HG02759 (cell line): ENCODE measurements around the gene SS18L1.

Experiments
- ATAC-seq: cut with Tn5 transposase; IDR thresholded peaks from one replicate; pipeline ENCODE4 v1.9.1; 2021; ENCODE audit warnings: mild to moderate bottlenecking, moderate library complexity; ENCODE audit not compliant: unreplicated experiment

Gene SS18L1

DNA sequence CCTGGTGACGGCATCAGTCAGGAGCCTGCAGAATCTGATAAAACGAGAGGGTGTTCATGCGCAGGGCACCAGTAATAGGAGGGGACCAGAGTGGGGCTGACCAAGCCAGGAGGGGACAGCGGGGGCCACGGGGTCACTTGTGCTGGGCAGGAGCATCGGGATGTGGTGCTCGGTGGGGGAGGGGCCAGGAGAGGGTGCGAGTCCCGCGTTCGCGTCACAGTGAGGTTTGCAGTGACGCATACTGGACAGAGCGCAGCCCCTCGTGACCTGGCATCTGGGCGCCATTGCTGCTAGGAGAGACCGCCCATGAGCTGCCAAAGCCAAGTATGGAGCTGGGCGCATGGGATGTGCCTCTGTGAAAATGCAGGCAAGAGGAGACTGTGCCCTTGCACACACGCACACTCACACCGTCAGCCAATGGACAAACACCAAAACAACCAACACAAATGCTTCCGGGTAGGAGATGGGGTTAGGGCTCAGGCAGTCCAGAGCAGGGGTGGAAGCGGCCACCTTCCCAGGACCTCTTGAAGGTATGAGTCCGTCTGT lies 25.4 kb downstream of the SS18L1 start:
- ATAC-seq = no peak

DNA sequence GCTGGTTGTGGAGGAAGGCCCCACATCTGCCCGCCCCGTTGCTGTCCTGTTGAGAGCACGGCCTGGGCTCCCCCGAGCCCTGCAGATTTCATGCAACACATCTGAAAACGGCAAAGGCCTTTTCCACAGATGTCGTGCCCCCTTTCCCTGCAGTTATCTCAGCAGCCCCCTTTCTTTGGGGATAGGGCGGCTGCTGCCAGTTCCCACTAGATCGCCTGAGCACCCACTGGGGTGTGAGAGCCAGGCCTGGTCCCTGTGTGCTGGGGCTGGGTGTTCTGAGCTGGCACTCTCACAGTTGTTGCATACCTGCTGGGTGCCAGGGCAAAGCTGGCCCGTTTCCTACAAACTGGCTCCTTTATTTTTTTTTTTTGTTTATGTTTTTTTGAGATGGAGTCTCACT lies 27.0 kb downstream of the SS18L1 start:
- no peak for ATAC-seq

DNA sequence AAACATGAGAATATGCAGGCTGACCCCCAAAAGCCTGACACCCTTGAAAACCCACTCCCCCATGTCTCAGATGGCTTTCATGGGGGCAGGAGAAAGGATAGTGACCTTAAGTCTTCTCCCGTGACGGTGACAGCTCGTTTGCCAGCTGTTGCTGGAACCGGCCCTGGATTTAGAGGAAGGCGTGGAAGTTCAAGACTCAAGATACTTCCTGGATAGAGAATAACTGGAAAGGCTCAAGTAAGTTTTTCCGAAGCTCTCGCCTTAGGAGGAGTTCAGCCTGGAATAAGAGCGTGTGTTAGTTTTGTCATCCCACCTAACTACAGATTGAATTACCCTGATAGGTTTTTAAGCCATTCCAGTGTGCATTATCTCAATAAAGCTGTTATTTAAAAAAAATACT lies 27.7 kb downstream of the SS18L1 start:
- no peak for ATAC-seq

DNA sequence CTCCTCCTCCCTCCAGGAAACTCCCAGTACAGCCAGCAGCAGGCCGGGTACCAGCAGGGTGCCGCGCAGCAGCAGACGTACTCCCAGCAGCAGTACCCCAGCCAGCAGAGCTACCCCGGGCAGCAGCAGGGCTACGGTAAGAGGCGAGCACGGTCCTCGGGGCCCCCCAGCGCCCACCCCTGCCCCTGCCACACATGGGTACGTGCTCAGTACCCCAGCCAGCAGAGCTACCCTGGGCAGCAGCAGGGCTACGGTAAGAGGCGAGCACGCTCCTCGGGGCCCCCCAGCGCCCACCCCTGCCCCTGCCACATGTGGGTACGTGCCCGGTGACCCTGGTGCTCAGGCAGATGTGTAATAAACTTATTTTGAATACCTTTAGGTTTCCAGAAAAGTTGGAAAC lies 29.1 kb downstream of the SS18L1 start:
- ATAC-seq = no peak

DNA sequence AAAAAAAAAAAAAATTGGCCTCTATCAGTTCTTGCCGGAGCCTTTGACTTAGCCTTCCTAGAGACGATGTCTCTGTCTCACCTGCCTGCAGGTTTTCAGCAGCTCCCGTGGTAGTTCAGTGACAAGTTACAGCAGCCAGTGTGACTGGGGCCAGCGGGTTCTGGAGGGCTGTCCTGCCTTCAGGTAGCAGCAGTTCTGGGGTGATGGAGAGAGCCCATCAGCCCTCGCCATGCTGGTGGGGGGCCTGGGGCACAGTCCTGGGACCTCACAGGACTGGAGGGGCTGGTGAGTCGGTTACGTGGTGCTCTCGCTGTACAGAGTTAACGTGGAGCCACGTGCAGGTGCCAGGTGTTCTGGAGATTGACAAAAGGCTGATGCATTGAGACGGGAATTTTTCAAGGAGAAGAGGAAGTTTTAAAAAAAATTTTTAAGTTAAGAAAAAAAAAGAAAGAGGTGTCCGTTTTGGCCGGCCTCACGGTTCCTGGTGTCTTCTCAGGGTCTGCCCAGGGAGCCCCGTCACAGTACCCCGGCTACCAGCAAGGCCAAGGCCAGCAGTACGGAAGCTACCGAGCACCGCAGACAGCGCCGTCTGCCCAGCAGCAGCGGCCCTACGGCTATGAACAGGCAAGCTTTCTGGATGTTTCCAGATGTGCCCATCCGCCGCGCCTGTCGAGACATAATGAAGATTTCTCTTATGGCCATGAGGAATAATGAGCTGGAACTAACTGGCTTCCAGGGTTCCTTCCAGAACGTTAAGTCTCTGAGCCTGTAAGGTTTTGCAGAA lies 30.6 kb downstream of the SS18L1 start:
- no peak for ATAC-seq

DNA sequence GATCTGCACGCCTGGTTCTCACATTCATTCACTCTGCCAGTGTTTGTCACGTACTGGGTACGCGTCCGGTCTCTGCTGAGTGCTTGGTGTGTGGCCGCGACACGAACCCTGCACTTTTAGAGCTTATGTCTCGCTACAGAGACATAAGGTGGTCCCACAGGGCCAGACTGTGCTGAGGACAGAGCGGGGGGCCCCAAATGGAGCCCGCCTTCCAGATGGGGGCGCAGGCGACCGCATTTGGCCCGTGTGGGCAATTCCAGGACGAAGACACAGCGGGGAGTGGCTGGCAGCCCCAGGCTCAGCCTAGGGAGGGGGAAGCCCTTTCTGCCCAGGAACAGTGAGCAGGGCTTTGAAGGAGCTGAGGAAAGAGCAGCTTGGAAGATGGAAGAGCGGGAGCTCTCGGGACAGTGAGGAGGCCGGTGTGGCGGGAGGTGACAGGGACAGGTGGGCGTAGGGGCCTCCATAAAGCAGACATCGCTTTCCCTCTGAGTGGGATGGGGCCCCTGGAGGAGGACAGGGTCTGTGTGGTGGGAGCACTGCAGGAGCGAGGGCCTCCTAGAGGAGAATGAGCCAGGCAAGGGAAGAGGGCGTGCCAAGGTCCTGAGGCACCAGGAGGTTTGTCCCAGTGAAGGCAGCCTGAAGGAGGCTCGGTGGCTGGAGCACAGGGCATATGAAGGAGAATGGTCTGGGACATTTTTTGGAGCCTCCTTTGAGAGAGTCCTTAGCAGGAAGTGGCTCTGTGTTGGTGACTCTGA lies 31.5 kb downstream of the SS18L1 start:
- ATAC-seq = no peak

DNA sequence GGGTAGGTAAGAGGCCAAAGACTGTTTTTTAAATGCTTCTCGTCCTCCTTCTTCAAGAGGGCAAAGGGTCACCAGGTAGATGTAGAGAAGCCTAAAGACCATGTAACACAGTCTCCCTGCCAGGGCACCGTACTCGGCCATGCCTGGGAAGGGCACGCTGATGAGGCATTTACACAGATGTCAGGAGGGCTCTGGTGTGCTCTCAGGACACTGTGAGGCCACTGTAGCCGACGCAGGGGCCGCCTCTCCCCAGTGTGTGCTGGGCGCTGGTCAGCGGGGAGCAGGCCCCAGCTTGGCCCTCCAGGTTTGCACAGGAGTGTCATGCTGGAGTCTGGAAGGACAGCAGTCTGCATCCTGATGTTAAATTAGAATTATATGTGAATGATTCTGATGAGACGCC lies 32.1 kb downstream of the SS18L1 start:
- no peak for ATAC-seq

DNA sequence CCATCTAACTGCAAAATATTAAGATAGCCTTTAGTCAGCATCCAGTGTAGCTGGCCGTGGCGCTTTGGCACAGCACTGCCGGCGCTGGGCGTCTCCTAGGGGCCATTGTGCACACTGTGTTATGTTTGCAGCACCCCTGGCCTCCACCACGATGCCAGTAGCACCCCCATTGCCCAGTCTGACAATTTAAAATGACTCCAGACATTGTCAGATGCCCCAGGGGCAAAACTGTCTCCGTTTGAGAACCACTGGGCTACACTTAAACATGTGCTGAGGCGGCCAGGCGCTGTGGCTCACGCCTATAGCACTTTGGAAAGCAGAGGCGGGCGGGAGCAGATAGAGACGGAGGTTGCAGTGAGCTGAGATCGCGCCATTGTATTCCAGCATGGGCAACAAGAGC lies 33.3 kb downstream of the SS18L1 start:
- no peak for ATAC-seq

DNA sequence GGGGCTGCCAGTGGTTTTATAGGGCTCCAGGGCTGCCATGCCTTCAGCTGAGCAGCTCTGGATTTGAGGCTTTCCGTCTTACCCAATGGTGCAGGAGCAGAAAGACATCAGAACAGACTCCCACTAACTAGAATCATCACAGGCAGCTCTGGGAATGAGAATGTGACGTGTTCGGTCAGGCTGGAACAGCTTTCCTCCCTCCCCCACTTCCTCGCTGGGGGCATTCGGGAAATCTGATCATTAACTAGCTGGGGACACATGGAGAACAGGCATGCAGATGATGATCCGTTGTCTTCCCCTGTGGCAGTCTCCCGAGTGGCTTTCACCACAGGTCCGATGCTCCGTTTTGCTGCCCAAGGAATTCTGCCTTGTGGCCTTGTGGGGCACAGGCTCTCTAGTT lies 33.7 kb downstream of the SS18L1 start:
- ATAC-seq = no peak

DNA sequence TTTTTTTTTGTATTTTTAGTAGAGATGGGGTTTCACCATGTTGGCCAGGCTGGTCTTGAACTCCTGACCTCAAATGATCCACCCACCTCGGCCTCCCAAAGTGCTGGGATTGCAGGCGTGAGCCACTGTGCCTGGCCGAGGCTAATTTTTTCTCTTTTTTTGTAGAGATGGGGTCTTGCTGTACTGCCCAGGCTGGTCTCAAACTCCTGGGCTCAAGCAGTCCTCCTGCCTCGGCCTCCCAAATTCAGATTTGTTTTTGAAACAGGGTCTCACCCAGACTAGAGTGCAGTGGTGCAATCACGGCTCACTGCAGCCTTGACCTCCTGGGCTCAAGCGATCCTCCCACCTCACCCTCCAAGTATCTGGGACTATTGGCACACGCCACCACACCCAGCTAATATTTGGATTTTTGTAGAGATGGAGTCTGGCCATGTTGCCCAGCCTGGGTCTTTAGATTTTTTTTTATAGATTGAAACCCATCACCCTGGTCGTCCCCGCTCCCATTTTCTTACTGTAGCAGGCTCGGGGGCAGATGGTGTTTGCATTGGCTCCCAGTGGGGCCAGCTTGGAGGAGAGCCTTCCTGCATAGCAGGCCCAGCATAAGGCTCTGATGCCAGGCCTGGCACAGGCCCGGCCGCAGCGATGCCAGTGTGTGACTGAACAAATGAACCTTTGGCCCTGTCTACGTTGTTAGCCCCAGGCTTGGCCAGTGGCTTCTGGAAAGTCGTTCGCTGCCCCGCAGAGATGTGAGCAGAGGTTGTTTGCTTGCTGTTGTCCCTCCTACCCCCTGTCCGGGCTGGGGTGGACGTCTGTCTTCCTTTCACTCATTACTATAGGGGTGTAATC lies 35.0 kb downstream of the SS18L1 start:
- ATAC-seq = no peak

DNA sequence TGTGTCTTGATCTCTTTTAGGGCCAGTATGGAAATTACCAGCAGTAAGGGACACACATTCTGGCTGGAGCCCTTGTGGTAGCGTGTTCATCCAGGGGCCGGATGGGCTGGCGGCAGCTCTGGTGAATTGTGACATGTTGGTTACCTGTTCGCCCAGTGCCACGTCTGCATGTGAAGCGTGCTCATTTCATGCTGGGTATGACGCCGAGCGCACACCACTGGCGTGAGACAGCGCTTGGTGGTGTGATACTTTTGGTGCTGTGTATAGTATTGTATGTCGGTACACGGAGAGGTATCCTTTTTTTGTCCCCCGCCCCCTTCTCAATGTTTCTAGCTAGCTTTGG lies 35.6 kb downstream of the SS18L1 start:
- ATAC-seq = no peak

DNA sequence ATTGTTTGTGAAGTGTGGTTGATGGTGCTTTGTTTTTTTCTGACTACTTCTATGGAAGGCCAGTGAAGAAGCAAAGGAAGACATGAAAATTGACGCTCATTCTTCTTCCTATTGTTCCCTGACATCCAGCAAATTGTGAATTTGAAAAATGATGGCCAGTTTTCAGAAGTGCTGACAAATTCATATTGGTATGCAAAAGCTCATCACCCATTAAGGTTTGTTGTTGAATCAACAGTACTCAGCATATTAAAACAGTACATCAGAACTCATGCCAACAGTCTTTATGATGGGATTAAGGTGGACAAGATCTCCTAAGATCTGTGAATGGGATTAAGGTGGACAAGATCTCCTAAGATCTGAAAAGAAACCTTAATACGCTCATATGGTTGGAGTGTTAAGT lies 38.2 kb downstream of the SS18L1 start:
- ATAC-seq = no peak

DNA sequence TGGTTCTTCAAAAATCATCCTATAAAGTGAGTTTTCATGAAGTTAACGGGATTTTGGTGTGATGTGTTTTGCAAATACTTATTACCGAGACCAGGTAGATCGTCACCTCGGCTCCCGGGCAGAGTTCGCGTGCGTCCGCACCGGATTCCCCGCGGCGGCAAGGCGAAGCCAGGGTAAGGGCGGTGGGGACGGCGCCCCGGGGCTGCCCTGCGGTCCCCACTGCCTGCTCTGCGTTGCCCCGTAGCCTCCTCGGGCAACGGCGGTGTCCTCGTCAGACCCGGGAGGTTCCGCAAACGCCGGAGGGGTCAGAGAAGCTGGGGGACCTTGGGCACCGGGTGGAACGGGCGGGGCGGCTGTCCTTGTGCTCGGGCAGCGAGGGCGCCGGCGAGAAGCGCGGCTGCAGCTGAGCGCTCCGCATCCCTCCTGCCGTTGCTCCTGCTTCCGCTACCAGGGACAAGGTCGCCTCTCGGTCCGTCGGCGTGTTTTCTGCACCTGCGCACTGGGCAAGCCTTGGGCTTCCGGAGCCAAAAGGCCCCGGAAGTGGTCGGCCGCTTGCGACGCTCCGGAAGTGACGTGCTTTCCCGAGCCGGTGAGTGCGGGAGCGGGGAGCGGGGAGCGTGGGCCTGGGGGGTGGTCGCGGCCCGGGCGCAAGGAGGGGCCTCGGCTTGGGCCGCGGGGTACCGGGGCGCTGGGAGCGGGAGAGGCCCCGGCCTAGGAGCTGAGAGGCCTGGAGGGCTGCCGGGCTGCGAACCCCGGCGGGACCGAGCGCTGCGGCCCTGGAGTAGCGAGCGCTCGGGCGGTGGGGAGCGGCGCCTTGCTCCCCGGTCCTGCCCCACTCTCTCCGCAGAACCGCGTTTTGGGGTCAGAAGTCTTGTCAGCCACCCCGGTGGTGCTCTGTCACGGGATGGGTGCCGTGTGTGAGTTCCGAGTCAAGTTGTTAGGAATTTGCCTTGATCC lies 39.2 kb downstream of the SS18L1 start, which contains the start of gene MTG2:
Gene MTG2, plus strand, starts transcription at position 560 of the 957 bp plus-strand sequence. CDS start 10,393 bp downstream, outside the sequence.
- peak; percentile 95 for ATAC-seq

DNA sequence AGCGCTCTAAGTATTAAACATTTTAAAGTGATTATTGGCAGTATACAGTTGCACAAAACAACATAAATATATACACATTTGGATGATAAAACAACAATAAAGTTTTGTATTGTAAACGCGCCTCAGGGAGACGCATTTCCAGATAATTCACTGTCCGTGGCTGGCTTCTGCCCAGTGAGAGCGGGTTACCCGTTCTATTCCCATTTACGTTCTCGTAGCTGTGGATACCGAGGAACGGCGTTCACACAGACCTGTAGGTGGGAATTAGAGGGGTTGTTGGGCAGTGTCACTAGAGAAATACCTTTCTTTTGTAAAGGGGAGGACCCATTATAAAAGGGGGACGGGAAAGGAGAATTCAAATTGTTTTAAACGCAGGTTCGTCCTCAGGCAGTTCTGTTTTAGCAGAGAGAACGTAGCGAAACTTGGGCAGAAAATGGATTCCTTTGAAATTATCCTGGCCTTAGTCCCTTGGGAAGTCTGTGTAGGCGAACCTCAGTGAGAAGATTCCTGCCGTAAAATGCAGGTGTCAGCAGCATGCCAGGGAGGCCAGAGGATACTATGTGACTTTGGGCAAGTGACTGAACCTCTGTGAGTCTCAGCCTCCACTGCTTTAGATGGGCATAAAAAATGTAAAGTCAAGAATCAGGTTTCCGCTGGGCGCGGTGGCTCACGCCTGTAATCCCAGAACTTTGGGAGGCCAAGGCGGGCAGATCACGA lies 40.0 kb downstream of the SS18L1 start:
- ATAC-seq = no peak

DNA sequence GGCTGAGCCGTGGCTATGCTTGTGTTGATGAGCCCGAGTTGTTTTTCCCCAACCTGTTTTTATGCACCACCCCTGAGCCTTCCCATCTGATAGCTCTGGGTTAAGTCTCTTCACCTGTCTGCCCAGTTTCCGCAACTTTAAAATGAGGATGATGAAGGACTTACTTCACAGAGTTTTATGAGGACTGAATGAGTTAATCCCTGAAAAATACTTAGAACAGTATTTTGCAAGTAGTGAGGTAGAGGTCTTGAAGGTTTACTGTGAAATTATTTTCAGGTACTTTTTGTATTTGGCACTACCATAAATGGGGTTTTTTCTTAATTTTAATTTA lies 42.5 kb downstream of the SS18L1 start:
- no peak for ATAC-seq

DNA sequence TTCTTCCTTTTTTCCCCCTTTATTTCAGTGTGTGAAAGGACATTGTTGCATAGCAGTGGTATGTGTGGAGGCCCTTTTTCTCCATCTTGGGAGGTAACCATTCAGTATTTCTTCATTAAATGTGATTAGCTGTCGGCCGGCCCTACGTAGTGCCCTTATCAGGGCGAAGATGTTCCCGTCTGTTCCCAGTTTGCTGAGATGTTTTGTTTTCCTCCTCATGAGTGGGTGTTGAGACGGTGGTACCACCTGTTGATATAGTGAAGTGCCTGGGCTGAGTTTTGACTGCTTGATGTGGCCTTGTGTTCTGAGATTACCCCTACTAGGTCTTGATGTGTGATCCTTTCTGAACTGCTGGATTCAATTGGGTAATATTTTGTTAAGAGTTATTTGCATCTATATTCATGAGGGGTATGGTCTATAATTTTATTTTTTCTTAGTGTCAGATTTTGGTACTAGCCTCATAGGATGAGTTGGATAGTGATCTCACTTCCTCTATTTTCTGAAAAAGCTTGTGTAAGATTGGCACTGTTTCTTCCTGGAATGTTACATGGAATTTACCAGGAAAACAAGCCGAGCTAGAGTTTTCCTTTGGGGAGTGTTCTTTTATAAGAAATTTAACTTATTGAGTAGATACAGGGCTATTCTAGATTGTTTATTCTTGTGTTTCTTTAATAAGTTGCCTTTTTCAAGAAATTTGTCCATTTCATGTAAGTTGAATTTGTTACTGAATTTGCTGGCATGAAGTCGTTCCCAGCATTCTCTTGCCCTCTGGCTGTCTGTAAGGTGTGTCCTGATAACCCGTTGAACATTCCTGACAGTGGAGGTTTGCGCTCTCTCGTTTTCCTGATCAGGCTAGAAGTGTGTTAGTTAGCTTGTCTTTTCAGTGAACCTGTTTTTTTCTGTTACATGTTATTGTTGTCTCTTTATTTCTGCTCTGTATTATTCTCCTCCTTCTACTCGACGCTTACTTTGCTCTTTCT lies 43.6 kb downstream of the SS18L1 start:
- ATAC-seq = no peak

DNA sequence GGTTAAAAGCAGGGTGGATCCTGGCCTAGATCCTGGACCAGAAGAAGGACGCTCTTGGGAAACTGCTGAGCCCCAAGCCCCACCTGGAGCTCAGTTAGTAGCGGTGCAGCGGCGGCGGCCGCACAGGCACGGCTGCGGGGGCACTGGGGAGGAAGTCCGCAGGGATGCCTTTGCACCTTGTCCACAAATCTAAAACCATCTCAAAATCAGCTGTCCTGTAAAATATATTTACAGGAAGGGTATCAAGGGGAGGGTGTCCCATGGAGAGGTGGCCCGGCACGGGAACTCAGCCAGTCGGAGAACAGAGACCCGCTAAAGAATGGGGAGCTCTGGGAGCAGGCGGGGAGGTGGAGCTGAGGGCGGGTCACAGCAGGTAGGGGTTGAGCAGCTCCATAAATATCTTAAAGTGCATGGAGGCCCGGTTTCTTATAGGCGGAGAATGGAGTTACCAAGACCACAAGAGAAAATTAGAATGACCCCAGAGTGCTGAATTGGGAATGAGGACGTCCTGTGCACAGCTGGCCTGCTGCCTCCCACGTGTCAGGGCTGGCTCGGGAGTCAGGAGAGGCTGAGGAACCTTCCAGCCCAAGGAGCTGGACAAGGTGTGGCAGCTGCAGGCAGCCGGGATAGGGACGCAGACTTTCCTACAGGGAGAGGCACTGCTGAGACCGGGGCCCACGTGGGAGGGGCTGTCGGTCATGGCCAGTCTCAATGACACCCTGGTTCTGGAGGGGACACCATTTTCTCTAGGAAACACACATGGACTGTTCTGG lies 47.3 kb downstream of the SS18L1 start:
- ATAC-seq = no peak
